GM23338 (cell line): ENCODE measurements around the gene TMEM9. TPM values are rescaled to one million over a fixed set of nuclear protein-coding genes. Genes with fewer than 3 reads are reported as not detected.

Experiments used
- ATAC-seq: fragments of 200-7000 bp; cut with Tn5 transposase; 3 replicates; pipeline ENCODE4 v1.9.1; 2020
- DNase-seq: peaks from one replicate; pipeline ENCODE4 v3.0.0-alpha.2; 2015; ENCODE audit warnings: low spot score
- H2AFZ ChIP-seq: fragments of 200-600 bp; sonication (generic); 2 replicates; pipeline ENCODE4 v1.8.0; 2016; ENCODE audit warnings: antibody characterized with exemption, mild to moderate bottlenecking, moderate library complexity
- H3F3A ChIP-seq: fragments of 200-600 bp; sonication (generic); replicated peaks from 2 replicates; pipeline ENCODE4 v1.8.0; 2017; ENCODE audit warnings: antibody characterized with exemption, mixed run types, low read depth
- H3K27ac ChIP-seq: fragments of 200-600 bp; sonication (generic); 2 replicates; pipeline ENCODE4 v1.6.1; 2016; ENCODE audit warnings: low read depth
- H3K27me3 ChIP-seq: fragments of 200-600 bp; sonication (generic); 2 replicates; pipeline ENCODE4 v1.8.0; 2016; ENCODE audit warnings: mild to moderate bottlenecking, mixed run types, moderate library complexity; ENCODE audit not compliant: insufficient read depth
- H3K36me3 ChIP-seq: fragments of 200-600 bp; sonication (generic); 2 replicates; pipeline ENCODE4 v1.8.0; 2016; ENCODE audit warnings: mild to moderate bottlenecking; ENCODE audit not compliant: insufficient read depth
- H3K4me1 ChIP-seq: fragments of 200-600 bp; sonication (generic); 2 replicates; pipeline ENCODE4 v1.8.0; 2016; ENCODE audit warnings: mild to moderate bottlenecking, moderate library complexity; ENCODE audit not compliant: insufficient read depth
- H3K4me2 ChIP-seq: fragments of 200-600 bp; sonication (generic); 2 replicates; pipeline ENCODE4 v1.7.1; 2017; ENCODE audit warnings: mixed run types
- H3K4me3 ChIP-seq: fragments of 200-600 bp; sonication (generic); 2 replicates; pipeline ENCODE4 v1.6.1; 2016; ENCODE audit warnings: mixed run types
- H3K79me2 ChIP-seq: fragments of 200-600 bp; sonication (generic); replicated peaks from 2 replicates; pipeline ENCODE4 v1.8.0; 2017; ENCODE audit warnings: mild to moderate bottlenecking; ENCODE audit not compliant: insufficient read depth
- H3K9me2 ChIP-seq: fragments of 200-600 bp; sonication (generic); 2 replicates; pipeline ENCODE4 v1.8.0; 2017; ENCODE audit not compliant: insufficient read depth
- H4K20me1 ChIP-seq: fragments of 200-600 bp; sonication (generic); replicated peaks from 2 replicates; pipeline ENCODE4 v1.8.0; 2017; ENCODE audit warnings: mild to moderate bottlenecking; ENCODE audit not compliant: insufficient read depth
- H3K27ac Mint-ChIP-seq: 2 replicates; pipeline ENCODE4 v1.8.0; 2020; ENCODE audit warnings: inconsistent platforms, mild to moderate bottlenecking, moderate library complexity, mixed read lengths
- H3K27me3 Mint-ChIP-seq: 3 replicates; pipeline ENCODE4 v1.8.0; 2022; ENCODE audit warnings: low read depth, mild to moderate bottlenecking, moderate library complexity, mixed read lengths, inconsistent platforms; ENCODE audit not compliant: insufficient read depth, poor library complexity
- H3K36me3 Mint-ChIP-seq: 3 replicates; pipeline ENCODE4 v1.8.0; 2021; ENCODE audit warnings: low read depth, mild to moderate bottlenecking, inconsistent platforms, moderate library complexity, mixed read lengths
- H3K4me1 Mint-ChIP-seq: 3 replicates; pipeline ENCODE4 v1.8.0; 2020; ENCODE audit warnings: mild to moderate bottlenecking, inconsistent platforms, mixed read lengths
- H3K4me3 Mint-ChIP-seq: 3 replicates; pipeline ENCODE4 v1.8.0; 2021; ENCODE audit warnings: moderate library complexity, mild to moderate bottlenecking, inconsistent platforms, mixed read lengths
- H3K9me3 Mint-ChIP-seq: 3 replicates; pipeline ENCODE4 v1.8.0; 2020; ENCODE audit warnings: moderate library complexity, mild to moderate bottlenecking, inconsistent platforms, mixed read lengths
- CREB1 ChIP-seq: fragments of 250-450 bp; sonication (Bioruptor Pico); IDR thresholded peaks from 2 replicates; pipeline ENCODE4 v1.5.0; 2020; ENCODE audit warnings: low read depth, mild to moderate bottlenecking, moderate library complexity
- CTCF ChIP-seq, 2 experiments: fragments of 200-600 bp in 1 of 2; sonication (generic) in 1 of 2; conservative IDR thresholded peaks; 2 replicates each; pipeline versions ENCODE4 v1.5.1 to v1.6.1; 2016 to 2017; ENCODE audit warnings: antibody characterized with exemption in 2 of 2, low read depth in 2 of 2, mild to moderate bottlenecking in 2 of 2, moderate library complexity in 1 of 2
- EZH2 ChIP-seq: fragments of 200-600 bp; sonication (generic); IDR thresholded peaks from one replicate; pipeline ENCODE4 v1.8.0; 2017; ENCODE audit warnings: antibody characterized with exemption, mild to moderate bottlenecking, low read depth; ENCODE audit not compliant: unreplicated experiment
- EZH2phosphoT487 ChIP-seq: fragments of 200-600 bp; sonication (generic); IDR thresholded peaks from one replicate; pipeline ENCODE4 v1.8.1; 2018; ENCODE audit warnings: antibody characterized with exemption; ENCODE audit not compliant: unreplicated experiment
- JUNB ChIP-seq: IDR thresholded peaks from one replicate; pipeline ENCODE4 v1.6.1; 2016; ENCODE audit warnings: antibody characterized with exemption; ENCODE audit not compliant: unreplicated experiment
- NANOG ChIP-seq: IDR thresholded peaks from 2 replicates; pipeline ENCODE4 v1.6.1; 2016; ENCODE audit warnings: antibody characterized with exemption, borderline replicate concordance
- POLR2AphosphoS5 ChIP-seq: IDR thresholded peaks from 2 replicates; pipeline ENCODE4 v1.6.1; 2016; ENCODE audit warnings: antibody characterized with exemption, low read depth
- REST ChIP-seq: IDR thresholded peaks from one replicate; pipeline ENCODE4 v1.6.1; 2018; ENCODE audit warnings: antibody characterized with exemption; ENCODE audit not compliant: unreplicated experiment
- STAT1 ChIP-seq: IDR thresholded peaks from one replicate; pipeline ENCODE4 v1.6.1; 2016; ENCODE audit warnings: antibody characterized with exemption; ENCODE audit not compliant: unreplicated experiment
- ZNF114 ChIP-seq: fragments of 250-450 bp; sonication (Bioruptor Pico); IDR thresholded peaks from 2 replicates; pipeline ENCODE4 v1.5.0; 2020; ENCODE audit warnings: mild to moderate bottlenecking, moderate library complexity
- ZNF331 ChIP-seq: fragments of 250-450 bp; sonication (Bioruptor Pico); IDR thresholded peaks from 2 replicates; pipeline ENCODE4 v1.5.0; 2020; ENCODE audit warnings: low read depth, mild to moderate bottlenecking, moderate library complexity
- ZNF462 ChIP-seq: fragments of 250-450 bp; sonication (Bioruptor Pico); IDR thresholded peaks from 2 replicates; pipeline ENCODE4 v1.5.0; 2020; ENCODE audit warnings: mild to moderate bottlenecking, moderate library complexity
- polyA plus RNA-seq: library from polyadenylated mRNA; unstranded; fragments of >200 nt; fragmentation: Nextera tagmentation; extraction: Ambion mirVana; gene quantifications from 2 replicates; pipeline ENCODE4 v1.2.1, GENCODE V29; 2016
- total RNA-seq: library from RNA; depleted of rRNA; stranded (reverse); fragments of >200 nt; shearing (Covaris generic); gene quantifications from 2 replicates; pipeline ENCODE4 v1.2.3, GENCODE V29; 2014

Gene TMEM9
- total and polyA plus RNA-seq, 2 experiments from 2014 or later, result 78.6 to 147 TPM

DNA sequence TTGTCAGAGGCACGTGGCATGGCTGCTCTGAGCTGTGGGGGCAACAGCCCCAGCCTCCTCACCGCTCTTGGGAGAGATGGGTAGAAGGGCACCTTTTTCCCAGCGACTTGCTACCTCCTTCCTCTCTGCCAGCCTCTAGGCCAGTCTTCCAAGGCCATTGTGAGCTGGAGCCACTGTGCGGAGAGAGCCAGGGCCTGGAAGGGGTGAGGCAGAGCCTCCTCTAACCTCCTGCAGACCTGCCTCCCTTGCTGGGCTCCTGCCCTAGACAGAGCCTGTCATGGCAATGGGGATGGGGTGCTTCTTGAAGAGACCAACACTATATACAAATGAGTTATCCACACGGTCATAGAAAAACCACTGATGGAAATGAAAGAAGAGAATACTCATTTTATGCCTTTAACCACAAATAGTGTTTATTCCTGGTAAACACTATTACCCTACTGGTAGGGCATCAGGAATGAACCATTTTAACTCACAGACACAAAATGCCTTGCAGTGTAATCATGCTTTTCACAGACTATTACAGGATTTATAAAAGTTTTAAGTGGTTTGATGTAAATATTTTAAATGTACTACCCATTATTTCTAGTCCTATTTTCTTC is 31.4 kb upstream of the TMEM9 start:
- Histone ChIP-seq H3K27me3 (no peaks in the 10 kb centered on the region), H3K4me2 (no peak overlapping the region), H3K36me3 (no peaks in the 10 kb centered on the region), H3K9me2 (no peaks in the 10 kb centered on the region), H3K27ac (no peak overlapping the region), H3F3A (no peaks in the 10 kb centered on the region), H4K20me1 (no peaks in the 10 kb centered on the region), H3K4me3 (no peak overlapping the region), H2AFZ (0 out of 2 replicates have a peak overlapping the region, but pooled peaks have one; percentile 66), H3K4me1 (peaks cover 7% of the 10 kb centered on the region; the same call in 1 of the 2 replicates), H3K79me2 (no peaks in the 10 kb centered on the region)
- ATAC-seq (no peak), DNase-seq (no peak)
- H3K4me3 Mint-ChIP-seq, result no peak overlapping the region
- H3K9me3 Mint-ChIP-seq, result no peaks in the 10 kb centered on the region
- no peak for TF ChIP-seq ZNF114
- TF ChIP-seq STAT1, result no peak
- TF ChIP-seq NANOG, result no peak
- TF ChIP-seq EZH2phosphoT487, result no peak
- no peak for TF ChIP-seq ZNF462 (CRISPR knock-in tag)
- no peak for TF ChIP-seq ZNF331 (CRISPR knock-in tag)
- TF ChIP-seq CREB1, result no peak
- no peak for TF ChIP-seq CTCF (conservative IDR thresholded peaks at IDR 0.05; ENCODE audit: low read depth in 2 of 2)
- no peak for TF ChIP-seq POLR2AphosphoS5
- TF ChIP-seq REST, result no peak
- TF ChIP-seq EZH2, result no peak
- no peak for TF ChIP-seq JUNB
- peaks cover 21% of the 10 kb centered on the region for H3K4me1 Mint-ChIP-seq
- H3K27ac Mint-ChIP-seq, result no peak overlapping the region
- H3K27me3 Mint-ChIP-seq, result peaks cover 9% of the 10 kb centered on the region
- H3K36me3 Mint-ChIP-seq, result no peaks in the 10 kb centered on the region
